NCI-H2196 (cell line): Measurements from ENCODE around the gene SELL.
A peak's percentile ranks its signal among the peaks of the same experiment; 100 is the strongest.
"Not testable (repeated sequence)": the region's sequence is repeated elsewhere in the genome, so short reads cannot be mapped to it uniquely, and the experiment has no call there.

ENCODE experiments used
- DNase-seq: peaks from one replicate; lab custom pipeline; 2025; ENCODE audit not compliant: unreplicated experiment; lab: John Stamatoyannopoulos, UW

Gene SELL

DNA sequence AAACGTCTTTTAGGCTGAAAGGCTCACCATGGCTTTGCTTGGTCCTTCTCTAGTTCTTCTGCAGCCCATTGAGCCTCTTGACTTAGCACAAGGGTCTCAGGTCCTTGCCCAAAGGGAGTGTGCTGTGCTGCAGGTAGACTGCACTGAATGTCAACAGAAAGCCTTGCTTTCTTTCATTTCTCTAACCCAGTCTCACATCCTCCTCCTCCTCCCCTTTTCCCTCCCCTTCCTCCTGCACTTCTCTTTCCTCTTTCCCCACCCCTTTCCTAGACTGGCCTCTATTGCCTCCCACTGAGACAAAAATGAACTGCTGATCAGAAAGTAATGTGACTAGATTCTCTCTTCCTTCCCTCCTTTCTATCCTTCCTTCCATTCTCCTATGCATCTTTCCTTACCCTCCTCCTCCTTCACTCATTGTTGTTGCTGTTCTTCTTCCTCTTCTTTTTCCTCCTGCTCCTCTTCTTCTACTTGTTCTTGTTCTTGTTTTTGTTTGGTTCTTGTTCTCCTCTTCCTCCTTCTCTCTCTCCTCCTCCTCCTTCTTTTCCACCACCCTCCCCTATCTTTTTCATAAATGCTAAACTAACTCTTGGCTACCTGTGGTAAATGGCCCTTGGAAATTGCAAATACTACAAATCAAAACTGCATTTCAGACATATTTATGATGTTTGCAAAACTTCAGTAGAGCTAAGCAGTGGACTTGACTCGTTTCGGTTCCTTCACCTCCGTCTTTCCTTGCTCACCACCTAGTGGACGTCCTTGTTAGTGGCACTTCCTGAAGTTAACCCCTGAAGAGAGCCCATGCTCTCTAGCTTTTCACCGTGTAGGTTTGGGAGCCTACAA, at the start of gene SELL:
Gene SELL (minus strand): TSS at position 152 of the 840 bp plus-strand sequence. CDS start 122 bp downstream, at position 30.
- peak; percentile 55 for DNase-seq

DNA sequence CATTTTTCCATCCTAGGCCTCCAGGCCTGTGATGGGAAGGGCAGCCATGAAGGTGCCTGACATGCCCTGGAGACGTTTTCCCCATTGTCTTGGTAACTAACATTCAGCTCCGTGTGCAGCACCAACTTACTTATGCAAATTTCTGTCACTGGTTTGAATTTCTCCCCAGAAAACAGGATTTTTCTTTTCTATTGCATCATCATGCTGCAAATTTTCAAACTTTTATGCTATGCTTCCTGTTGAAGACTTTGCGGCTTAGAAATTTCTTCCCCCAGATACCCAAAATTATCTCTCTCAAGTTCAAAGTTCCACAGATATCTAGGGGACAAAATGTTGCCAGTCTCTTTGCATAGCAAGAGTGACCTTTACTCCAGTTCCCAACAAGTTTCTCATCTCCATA, 47.6 kb upstream of the SELL start:
- DNase-seq = no peak

DNA sequence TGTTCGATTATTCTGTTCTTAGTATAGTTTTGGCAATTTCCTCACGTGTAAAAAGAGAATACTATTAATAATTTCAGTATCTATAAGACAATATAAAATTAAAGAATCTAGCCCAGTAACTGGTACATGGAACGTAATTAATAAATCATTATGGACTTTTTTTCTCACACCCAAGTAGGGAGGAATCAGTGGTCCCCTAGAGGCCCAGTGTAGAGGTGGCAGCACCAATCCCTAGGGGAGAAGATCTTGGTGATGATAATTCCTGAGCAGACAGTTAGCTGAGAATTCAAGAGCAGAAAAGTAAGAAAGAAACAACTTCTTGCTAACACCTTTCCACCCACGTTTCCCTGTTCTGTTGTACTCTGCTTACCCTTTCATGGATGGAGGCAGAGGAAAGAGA, 42.1 kb upstream of the SELL start:
- no peak for DNase-seq

DNA sequence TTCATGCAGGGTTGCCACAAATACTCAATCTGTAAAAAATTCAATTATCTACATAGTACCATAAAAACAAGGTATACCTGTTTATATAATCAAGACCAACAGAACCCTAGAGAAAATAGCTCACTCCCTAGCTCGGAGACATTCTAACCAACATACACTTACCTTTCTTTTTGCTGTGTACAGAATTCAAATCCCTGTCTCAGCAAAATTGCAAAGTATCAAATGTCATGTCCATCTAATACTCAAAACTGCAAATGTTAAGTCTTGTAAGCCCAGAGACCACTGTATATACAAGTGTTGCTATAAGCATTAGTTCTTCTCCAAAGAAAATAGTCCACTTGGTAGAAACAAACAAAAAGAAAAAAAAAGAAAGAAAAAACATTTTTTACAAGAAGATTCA, 38.6 kb upstream of the SELL start:
- no peak for DNase-seq

DNA sequence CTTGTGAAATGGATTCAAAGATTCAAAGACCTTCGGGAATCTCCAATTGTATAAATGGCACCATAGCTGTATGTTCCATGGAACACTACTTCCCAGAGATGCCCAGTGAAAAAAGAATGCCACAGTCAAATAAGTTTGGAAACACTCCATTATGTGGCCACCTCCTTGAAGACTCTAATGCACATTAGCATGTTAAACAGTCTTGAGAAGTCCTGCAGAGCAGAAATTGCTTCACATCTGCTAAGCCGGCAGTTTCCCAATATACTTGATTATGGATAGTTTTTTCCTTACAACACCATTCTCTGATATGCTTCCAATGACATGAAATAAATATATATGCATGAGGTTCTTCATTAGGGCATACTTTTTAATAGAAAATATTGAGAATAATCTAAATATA, 35.1 kb upstream of the SELL start:
- no peak for DNase-seq

DNA sequence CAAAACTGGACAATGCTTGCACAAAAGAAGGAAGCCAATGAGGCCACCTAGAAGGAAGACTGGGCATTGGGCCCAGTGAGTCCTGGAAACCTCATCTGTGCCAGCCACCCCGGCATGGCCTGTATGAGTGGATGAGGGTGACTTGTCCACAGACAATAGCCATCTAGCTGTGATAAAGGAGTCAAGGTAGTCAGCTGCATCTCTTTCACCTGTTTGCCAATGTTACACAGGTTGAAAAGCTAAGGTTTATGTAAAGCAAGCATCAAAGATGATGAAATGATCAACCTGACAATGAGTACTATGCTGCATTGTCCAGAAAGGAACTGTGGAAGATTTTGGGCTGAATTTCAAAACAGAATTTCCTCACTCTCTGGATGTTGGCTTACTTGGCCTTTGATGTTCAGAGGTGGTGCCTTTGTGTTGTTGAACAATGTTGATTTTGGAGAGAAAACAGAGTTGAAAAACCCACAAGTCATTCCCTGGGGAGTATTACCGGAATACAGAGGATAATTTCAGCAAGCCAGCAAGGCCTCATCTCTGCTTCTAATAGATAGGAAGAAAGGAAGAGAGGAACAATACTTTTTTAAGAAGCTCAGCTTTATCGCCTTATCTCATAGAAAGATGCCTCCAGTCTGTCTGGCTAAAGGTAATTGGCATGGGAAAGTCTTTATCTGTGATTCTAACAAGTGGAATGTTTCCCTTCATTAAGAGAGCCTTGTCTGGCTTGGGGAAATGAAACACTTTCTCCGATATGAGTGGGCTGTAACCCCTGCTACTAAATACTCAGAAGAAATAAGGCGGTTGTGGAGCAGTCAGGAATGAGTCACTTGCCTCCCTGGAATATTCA, 33.8 kb upstream of the SELL start:
- DNase-seq = no peak

DNA sequence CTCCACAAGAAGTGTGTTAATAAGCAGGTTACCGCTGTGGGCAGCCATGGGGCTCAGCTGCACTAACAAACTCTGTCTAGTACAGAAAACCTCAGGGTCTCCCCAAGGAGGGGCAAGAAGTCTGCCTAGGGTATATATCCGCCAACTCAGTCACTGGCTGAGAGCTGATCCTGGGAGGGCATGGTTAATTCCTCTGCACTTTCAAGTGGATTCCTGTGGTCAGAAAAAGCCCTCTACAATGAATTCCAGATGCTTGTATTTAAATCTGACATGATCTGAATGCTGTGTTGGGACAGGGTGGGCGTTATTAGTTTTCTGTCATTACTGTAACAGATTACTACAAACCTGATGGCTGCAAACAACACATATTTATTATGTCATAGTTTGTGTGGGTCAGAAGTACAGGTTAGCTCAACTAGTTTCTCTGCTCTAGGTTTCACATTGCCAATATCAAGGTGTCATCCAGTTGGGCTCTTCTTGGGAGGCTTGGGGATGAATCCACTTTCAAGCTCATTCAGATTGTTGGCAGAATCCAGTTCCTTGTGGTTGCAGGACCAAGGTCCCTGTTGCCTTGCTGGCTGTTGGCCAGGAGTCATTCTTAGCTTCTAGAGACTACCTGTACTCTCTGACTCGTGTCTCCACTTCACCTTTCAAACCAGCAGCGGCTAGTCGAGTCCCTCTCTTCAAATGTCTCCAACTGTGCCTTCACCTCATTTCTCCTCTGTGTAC, 30.4 kb upstream of the SELL start:
- DNase-seq = no peak

DNA sequence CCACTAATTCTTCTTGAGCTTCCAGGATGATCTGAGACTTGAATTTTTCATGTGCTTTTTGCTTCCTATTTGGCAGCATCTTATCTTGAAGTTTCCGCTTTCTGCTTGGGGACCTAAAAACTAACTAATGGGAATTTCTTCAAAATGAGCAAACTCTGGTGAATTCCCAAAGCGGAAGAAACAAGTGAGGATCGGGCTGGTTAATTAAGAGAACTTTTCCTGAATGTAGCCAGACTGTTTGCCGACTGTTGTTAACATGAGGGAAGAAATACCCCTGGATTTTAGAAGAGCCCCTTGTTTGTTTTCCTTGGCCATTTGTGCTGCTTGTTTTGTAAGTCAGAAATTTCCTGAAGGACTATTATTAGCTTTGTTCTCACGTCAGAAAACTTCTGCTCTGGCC, 28.6 kb upstream of the SELL start:
- DNase-seq = no peak

DNA sequence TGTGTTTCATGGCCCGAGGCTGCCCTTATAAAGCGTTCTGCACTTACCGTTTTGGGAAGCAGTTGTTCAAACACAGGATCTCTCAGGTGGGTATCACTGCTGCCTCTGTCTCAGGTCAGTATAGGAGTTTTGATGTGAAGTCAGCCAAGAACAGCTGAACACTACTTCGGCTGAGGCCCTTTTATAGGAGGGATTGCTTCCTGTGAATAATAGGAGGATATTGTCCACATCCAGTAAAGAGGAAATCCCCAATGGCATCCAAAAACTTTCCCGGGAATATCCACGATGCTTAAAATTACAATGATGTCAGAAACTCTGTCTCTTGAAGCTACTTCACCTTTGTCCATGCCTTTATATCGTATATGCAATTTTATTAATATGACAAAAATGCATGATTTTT, 22.5 kb upstream of the SELL start, which contains the start of gene SELE:
Gene SELE (minus strand): TSS at position 156 of the 400 bp plus-strand sequence. CDS start 467 bp downstream, outside the sequence.
- no peak for DNase-seq

DNA sequence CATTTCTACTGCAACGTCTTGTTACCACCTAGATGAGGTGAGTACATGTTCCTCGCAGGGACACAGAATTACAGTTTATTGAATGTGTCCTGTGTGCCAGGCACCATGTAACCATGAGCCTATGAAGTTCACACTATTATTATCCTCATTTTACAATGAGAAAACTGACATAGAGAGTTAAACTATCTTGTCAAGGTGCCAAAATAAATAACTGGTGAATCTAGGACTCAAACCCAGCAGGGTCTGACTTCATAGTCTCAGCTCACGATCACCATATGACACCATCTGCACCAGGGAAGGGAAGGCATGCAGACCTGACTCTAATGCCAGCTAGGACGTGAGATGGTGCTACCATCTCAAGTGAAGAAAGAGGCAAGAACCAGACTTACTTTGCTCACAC, 20.0 kb upstream of the SELL start:
- DNase-seq = no peak

DNA sequence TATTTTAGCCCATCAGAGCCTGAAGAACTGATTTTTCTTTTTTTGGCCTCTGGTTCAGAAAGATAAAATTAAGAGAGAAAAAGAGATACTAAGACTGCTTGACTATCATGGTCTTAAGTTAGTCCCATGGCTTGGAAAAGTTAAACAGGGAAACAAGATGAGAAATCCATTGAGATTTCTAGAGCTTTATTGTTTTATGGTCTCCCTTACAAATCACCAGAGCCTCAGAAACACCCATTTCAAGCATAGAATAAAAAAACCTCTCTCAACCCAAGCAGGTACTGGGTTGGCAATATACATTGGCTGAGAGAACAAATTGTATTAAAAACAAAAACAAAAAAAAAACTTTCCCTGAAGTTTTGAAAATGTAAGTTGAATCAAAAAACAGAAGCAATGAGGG, 18.6 kb upstream of the SELL start:
- DNase-seq = no peak

DNA sequence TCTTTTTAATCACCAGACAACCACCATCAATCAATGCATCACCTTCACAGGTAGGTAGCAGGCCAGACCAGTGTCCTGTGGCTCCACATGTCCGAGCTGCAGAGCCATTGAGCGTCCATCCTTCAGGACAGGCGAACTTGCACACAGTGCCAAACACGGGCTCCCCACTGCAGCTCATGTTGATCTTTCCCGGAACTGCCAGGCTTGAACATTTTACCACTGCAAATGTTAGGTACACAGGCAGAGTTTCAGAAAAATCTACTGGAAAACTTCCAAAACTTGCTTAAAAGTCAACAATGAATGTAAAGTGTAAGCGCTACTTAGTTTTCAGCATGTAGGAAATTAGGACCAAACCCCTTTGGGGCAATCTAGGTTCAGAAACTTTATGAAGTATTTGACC, 15.9 kb upstream of the SELL start:
- no peak for DNase-seq

DNA sequence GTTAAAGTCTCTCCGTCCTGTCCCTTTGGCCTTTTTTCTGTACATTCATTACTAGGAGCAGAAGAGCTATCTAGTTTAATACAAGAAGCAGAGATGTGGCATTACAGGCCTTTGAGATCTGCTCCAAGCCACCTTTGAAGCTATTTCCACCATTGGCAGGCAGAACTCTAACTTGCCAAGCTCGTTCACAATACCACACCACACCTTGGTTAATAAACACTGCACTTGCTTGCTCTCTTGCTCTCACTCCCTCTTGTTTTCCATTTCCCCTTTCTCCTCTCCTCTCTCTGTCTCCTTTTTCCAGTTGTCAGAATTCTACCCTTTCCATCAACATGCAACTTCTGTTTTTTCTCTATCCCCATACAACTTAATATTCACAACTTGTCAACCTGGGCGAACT, 15.4 kb upstream of the SELL start:
- no peak for DNase-seq

DNA sequence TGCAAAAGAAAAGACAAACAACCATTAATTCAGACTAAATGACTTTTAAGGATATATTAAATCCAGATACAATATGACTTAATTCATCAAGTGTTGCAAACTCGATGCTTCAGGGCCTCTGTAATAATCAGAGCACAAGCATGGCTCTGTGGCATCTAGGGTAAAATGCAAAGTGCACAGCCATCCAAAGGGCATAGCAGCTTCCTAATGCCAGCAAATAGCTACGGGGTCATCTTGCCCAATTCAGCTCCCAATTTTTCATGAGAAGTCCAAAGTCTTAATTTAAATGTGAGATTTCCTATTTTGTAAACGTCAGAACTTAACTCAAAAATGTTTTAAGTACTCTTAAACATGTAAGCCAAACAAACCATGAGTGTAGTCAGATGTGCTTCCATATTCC, 14.5 kb upstream of the SELL start:
- DNase-seq = no peak

DNA sequence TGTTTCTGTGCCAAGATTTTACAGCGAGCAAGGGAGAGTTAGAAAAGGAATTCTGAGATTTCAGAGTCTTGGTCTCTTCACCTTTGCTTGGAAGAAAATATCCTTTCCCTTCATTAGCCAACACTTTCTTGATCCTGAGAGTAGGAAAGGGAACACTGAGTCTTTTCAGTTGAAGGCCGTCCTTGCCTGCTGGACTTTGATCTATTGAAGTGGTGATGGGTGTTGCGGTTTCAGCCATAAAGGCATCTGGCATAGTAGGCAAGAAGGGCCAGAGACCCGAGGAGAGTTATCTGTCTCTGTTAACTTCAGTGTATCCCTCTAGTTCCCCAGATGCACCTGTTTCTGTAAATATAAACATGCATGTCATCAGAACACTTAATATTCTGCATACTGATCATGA, 12.7 kb upstream of the SELL start:
- DNase-seq = no peak

DNA sequence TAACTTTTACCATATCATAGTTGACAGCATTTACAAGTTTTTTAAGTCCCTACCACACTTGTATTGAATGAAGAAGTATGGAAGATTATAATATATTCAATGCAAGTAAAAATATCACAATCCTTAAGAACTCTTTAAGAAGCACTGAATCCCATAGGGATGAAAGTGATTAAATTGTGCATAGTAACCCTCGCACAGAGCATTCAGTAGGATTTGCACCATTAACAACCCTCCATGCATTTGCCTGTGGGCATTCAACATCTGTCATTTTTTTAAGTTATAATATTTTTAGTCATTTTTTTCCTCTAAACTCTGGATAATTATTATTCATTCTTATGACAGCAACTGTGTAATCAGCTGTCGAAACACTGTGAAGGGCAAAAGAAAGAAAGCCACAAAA, 12.3 kb upstream of the SELL start:
- no peak for DNase-seq

DNA sequence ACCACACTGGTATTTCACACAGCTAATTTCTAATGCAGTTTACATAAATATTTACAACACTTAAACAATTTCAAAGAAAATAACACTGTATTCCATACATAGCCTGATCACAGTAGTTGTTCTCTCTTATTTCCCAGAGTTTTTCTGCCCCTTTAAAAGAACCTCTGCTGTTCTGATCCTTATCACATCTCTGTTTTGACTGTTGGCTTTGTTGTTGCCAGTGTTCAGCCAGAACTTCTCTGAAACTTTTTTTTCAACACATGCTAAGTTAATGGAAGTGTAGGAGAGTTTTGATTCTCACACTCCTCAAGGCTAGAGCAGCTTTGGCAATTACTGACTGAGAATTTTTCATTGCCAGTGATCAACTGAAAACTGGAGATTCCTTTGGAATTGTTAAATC, 11.4 kb upstream of the SELL start:
- no peak for DNase-seq

DNA sequence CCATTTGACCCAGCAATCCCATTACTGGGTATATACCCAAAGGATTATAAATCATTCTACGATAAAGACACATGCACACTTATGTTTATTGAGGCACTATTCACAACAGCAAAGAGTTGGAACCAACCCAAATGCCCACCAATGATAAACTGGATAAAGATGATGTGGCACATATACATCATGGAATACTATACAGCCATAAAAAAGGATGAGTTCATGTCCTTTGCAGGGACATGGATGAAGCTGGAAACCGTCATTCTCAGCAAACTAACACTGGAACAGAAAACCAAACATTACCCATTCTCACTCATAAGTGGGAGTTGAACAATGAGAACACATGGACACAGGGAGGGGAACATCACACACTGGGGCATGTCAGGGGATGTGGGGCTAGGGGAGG, 3.7 kb upstream of the SELL start:
- DNase-seq = not testable (repeated sequence)

DNA sequence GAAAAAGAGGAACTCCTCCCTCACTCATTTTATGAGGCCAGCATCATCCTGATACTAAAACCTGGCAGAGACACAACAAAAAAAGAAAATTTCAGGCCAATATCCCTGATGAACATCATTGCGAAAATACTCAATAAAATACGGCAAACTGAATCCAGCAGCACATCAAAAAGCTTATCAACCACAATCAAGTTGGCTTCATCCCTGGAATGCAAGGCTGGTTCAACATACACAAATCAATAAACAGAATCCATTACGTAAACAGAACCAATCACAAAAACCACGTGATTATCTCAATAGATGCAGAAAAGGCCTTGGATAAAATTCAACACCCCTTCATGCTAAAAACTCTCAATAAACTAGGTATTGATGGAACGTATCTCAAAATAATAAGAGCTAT, 1.7 kb upstream of the SELL start:
- DNase-seq = not testable (repeated sequence)

DNA sequence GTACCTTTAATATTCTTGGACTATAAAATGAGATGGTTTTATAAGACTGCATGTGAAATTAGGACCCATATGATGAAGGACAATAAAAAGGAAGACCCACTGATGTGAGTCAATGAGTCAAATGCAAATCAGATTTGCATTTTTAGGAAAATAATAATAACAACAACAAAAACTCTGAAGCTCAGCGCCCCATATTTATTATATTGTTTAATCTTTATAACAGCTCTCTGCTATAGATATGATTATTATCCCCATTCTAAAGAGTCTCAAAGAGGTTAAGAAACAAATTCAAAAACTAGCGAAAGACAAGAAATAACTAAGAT, 850 bp upstream of the SELL start:
- DNase-seq = no peak

DNA sequence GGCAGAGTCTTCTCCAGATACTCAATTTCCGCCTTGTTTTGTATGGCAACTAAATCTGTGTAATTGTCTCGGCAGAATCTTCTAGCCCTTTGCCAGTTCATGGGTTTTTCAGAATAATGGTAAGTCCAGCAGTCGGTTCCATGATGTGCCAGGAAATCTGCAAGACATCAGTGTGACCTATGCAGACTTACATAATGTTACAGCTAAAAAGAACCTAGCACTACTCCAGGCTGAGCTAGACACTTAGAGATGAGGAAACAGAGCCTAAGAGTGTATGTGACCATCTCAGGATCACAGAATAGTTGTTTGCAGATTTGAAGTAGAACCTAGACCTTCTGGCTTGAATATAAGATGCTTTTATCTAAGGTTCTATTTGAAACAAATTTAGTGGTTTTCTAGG, 2.8 kb downstream of the SELL start:
- DNase-seq = no peak
